HL-60/S4 treated with phorbol 12-myristate 13-acetate at 8.2 ng/mL for 4 days and 3 days (cell line): ENCODE measurements around the gene ICOS.

Source experiments
- in situ Hi-C: fragments of 300-500 bp; cut with MboI; formaldehyde crosslinking; loops from 2 replicates; pipeline ENCODE4 v1.15.0; 2022; ENCODE audit warnings: low sequenced_read_pairs

ICOS gene, protein sequence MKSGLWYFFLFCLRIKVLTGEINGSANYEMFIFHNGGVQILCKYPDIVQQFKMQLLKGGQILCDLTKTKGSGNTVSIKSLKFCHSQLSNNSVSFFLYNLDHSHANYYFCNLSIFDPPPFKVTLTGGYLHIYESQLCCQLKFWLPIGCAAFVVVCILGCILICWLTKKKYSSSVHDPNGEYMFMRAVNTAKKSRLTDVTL

GRCh38 chr2:203936535-203936934, at the start of gene ICOS:
Gene ICOS (plus strand): TSS chr2:203936763. CDS start chr2:203936815, 52 bp downstream.
- in situ Hi-C loops, result no loop called here

- in situ Hi-C loops, result no loop called here
These were observed 48.9 kb upstream of the ICOS start for GRCh38 chr2:203887677-203888076.

- in situ Hi-C loops, result no loop called here
These were observed 47.0 kb upstream of the ICOS start for GRCh38 chr2:203889542-203889941.

GRCh38 chr2:203889944-203890343, 46.6 kb upstream of the ICOS start:
- in situ Hi-C loops, result no loop called here

GRCh38 chr2:203890733-203891132, 45.8 kb upstream of the ICOS start:
- in situ Hi-C loops, result no loop called here

GRCh38 chr2:203891474-203891873, 45.1 kb upstream of the ICOS start:
- in situ Hi-C loops, result no loop called here

DNA sequence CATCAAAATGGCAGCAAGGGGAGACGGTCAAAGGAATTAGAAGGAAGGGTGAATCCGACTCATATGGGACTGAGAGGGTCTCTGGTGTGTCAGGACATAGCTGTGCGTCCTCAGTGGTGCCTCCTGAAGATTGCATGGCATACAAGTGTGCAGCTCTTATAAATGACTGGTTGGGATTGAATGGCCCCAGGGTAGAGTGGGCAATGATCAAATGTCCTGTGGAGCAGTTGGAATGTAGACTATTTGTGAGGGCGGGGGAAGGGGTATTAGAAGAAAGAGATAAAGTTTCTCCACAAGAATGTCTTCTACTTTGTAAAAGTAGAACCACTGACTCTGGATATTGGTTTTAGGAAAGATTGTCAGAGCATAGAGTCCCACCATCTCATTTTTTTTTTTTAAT, 44.4 kb upstream of the ICOS start:
- in situ Hi-C loops, result no loop called here

DNA sequence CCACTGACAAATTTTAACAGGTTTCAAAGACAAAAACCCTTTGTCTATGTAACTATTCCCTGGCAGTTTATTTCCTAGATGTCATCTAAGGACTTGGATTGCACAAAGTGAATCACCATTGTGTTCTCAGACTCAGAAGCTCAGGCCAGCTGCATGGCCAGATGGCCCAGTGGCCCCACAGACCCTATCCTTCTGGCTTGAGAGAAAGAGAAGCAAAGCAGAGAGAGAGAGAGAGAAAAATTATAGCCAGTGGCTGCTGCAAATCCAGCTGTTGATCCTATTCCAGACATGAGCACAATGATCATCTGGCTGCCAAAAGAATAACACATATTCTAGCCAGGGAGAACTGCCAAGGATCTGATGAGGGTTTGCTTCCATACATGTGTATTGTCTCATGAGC, 43.2 kb upstream of the ICOS start:
- in situ Hi-C loops, result no loop called here

GRCh38 chr2:203893840-203894239, 42.7 kb upstream of the ICOS start:
- in situ Hi-C loops, result no loop called here

- in situ Hi-C loops, result no loop called here
These were observed 42.3 kb upstream of the ICOS start for GRCh38 chr2:203894262-203894661.

DNA sequence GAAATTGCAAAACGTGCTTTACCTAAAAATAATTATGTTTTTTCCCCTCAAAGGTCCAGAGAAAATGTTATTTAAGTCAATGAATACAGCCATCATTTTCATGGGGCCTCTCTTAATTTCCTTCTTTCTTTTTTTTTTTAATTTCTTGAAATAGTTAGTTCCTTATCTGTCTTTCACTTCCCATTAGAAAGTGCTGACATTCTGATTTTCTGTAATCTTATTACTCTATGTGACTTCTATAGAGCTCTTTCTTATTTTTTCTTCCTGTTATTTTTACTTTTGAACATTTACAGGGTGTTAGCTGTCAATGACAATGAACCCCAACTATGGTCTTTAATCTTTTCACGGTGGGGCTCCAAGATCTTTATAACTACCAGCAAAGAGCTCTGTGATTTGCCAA, 39.0 kb upstream of the ICOS start:
- in situ Hi-C loops, result no loop called here

- in situ Hi-C loops, result no loop called here
These were observed 37.9 kb upstream of the ICOS start for GRCh38 chr2:203898657-203899056.

DNA sequence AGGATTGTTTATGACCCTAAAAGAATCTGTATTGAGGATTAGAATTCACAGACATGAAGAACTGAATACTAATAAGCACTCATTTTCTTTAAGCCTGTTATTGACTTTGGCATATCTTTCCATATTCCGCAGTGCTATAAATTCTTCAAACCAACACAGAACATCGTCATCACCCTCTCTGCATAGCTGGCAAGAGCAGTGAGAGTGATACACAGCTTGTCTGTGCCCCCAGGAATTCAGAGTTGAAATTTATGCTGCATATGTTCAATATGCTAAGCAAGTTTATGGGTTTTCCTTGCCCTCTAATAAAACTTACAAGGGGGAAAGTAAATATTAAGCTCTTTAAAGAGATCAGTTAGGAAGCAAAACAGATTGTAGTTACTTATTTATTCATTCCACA, 36.3 kb upstream of the ICOS start:
- in situ Hi-C loops, result loop anchor here (25.0 kb wide), 1 partner anchor 413 kb away; no protein-coding TSS in a partner anchor

- in situ Hi-C loops, result loop anchor here (25.0 kb wide), 1 partner anchor 417 kb away; no protein-coding TSS in a partner anchor
These were observed 32.5 kb upstream of the ICOS start for GRCh38 chr2:203904022-203904421.

- in situ Hi-C loops, result loop anchor here (25.0 kb wide), 1 partner anchor 418 kb away; no protein-coding TSS in a partner anchor
These were observed 30.9 kb upstream of the ICOS start for GRCh38 chr2:203905656-203906055.

- in situ Hi-C loops, result loop anchor here (25.0 kb wide), 1 partner anchor 421 kb away; no protein-coding TSS in a partner anchor
These were observed 28.3 kb upstream of the ICOS start for GRCh38 chr2:203908066-203908796.

GRCh38 chr2:203908797-203909185, 27.8 kb upstream of the ICOS start:
- in situ Hi-C loops, result loop anchor here (25.0 kb wide), 1 partner anchor 421 kb away; no protein-coding TSS in a partner anchor

- in situ Hi-C loops, result loop anchor here (25.0 kb wide), 1 partner anchor 422 kb away; no protein-coding TSS in a partner anchor
These were observed 27.1 kb upstream of the ICOS start for GRCh38 chr2:203909261-203909967.

GRCh38 chr2:203909974-203910373, 26.6 kb upstream of the ICOS start:
- in situ Hi-C loops, result loop anchor here (25.0 kb wide), 1 partner anchor 423 kb away; no protein-coding TSS in a partner anchor

DNA sequence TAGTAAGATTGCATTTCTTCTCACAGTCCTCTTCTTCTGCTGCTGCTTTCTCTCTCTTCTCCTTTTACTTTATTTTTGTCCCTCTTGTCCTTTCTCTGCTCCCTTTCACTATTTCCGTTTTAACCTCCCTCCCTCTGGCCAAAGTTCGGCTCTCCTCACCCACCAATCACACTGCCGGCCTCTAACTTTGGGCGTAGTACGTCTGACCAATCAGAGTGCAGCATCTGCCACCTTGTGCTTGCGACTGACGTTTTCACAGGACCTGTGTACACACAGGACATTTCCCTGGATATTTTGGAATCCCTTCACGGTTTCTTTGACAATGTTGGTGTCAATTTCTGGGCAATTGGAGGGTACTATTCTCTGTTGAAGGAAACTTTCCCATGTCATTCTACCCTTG, 22.6 kb upstream of the ICOS start:
- in situ Hi-C loops, result loop anchor here (25.0 kb wide), 1 partner anchor 427 kb away; no protein-coding TSS in a partner anchor

- in situ Hi-C loops, result loop anchor here (25.0 kb wide), 1 partner anchor 427 kb away; no protein-coding TSS in a partner anchor
These were observed 21.9 kb upstream of the ICOS start for GRCh38 chr2:203914546-203915182.
